ENCODE results near the gene KIN. TPM values are rescaled to one million over a fixed set of nuclear protein-coding genes. Genes with fewer than 3 reads are reported as not detected.

The KIN gene
- 6.5 and 7.4 TPM in 2 replicates for total RNA-seq

GRCh38 chr10:7787857-7788638, at the start of gene KIN, which contains the start of gene ATP5F1C:
TSS of gene KIN (minus strand) at chr10:7787993. CDS start at chr10:7787933, 60 bp downstream.
TSS of gene ATP5F1C (plus strand) at chr10:7788177. CDS start at chr10:7788208, 31 bp downstream.

GRCh38 chr10:7818295-7819120, 30.7 kb upstream of the KIN start, which contains the start of gene TAF3:
TSS of gene TAF3 (plus strand) at chr10:7818505. CDS start at chr10:7818710, 205 bp downstream.

GRCh38 chr10:7703140-7703539, 84.7 kb downstream of the KIN start, which contains the start of gene ITIH2:
TSS of gene ITIH2 (plus strand) at chr10:7703316. CDS start at chr10:7703435, 119 bp downstream.

Other genes with a start within 250 kb of the KIN start
- gene ITIH5, start 121.0 kb downstream of the KIN start, total RNA-seq, result not detected in 2 replicates
- not detected in 2 replicates for gene ITIH2, start 84.7 kb downstream of the KIN start, total RNA-seq
- gene ATP5F1C, start 184 bp upstream of the KIN start, total RNA-seq, result 382 and 408 TPM in 2 replicates
- gene TAF3, start 30.5 kb upstream of the KIN start, total RNA-seq, result 1.3 and 1.8 TPM in 2 replicates

Measured in epithelial cell of umbilical artery (primary cell).